Liver (tissue), 9 donors: ENCODE measurements around the gene DNMBP. TPM values are rescaled to one million over a fixed set of nuclear protein-coding genes. Genes with fewer than 3 reads are reported as not detected.
"Not testable (repeated sequence)": the region's sequence is repeated elsewhere in the genome, so short reads cannot be mapped to it uniquely, and the experiment has no call there.

Experiments
- DNase-seq: peaks from one replicate; pipeline ENCODE4 v3.0.0-alpha.2; 2017; ENCODE audit warnings: low spot score
- H3K27ac ChIP-seq, 2 donors: one replicate each; pipeline ENCODE4 v1.7.0; 2013; ENCODE audit warnings: inconsistent platforms in 2 of 2, low read length in 2 of 2, control low read depth in 1 of 2, low read depth in 1 of 2, mild to moderate bottlenecking in 1 of 2
- H3K27me3 ChIP-seq, 4 donors: one replicate each; pipeline versions ENCODE4 v1.6.1 to v1.7.0; 2013; ENCODE audit warnings: low read length in 3 of 4, inconsistent platforms in 1 of 4, mild to moderate bottlenecking in 1 of 4, moderate library complexity in 1 of 4; ENCODE audit not compliant: control insufficient read depth in 4 of 4, insufficient read depth in 4 of 4
- H3K36me3 ChIP-seq, 4 donors: one replicate each; pipeline versions ENCODE4 v1.6.1 to v1.7.0; 2013; ENCODE audit warnings: low read length in 3 of 4, mild to moderate bottlenecking in 3 of 4, low read depth in 1 of 4, moderate library complexity in 1 of 4; ENCODE audit not compliant: control insufficient read depth in 4 of 4, insufficient read depth in 3 of 4
- H3K4me1 ChIP-seq, 4 donors: one replicate each; pipeline versions ENCODE4 v1.6.1 to v1.7.0; 2013; ENCODE audit warnings: low read length in 3 of 4, mild to moderate bottlenecking in 3 of 4, moderate library complexity in 1 of 4; ENCODE audit not compliant: control insufficient read depth in 4 of 4, insufficient read depth in 4 of 4
- H3K4me3 ChIP-seq, 3 donors: one replicate each; pipeline versions ENCODE4 v1.6.1 to v1.7.0; 2013; ENCODE audit warnings: low read length in 3 of 3, control low read depth in 1 of 3, low read depth in 1 of 3, mild to moderate bottlenecking in 1 of 3
- H3K9ac ChIP-seq, 2 donors: one replicate each; pipeline ENCODE4 v1.7.0; 2013; ENCODE audit warnings: low read length in 2 of 2, mild to moderate bottlenecking in 2 of 2, moderate library complexity in 2 of 2, control low read depth in 1 of 2, low read depth in 1 of 2
- H3K9me3 ChIP-seq, 4 donors: one replicate each; pipeline versions ENCODE4 v1.6.1 to v1.7.0; 2013; ENCODE audit warnings: low read length in 3 of 4; ENCODE audit not compliant: control insufficient read depth in 4 of 4
- EGR1 ChIP-seq, 2 donors: IDR thresholded peaks; 2 replicates each; pipeline ENCODE4 v1.6.1; 2016 to 2018; ENCODE audit warnings: antibody characterized with exemption in 2 of 2, low read depth in 2 of 2
- FOXA1 ChIP-seq: IDR thresholded peaks from 2 replicates; pipeline ENCODE4 v1.6.1; 2016; ENCODE audit warnings: antibody characterized with exemption
- FOXA2 ChIP-seq: IDR thresholded peaks from 2 replicates; pipeline ENCODE4 v1.6.1; 2016; ENCODE audit warnings: antibody characterized with exemption
- GABPA ChIP-seq, 2 donors: IDR thresholded peaks in 1 of 2; conservative IDR thresholded peaks in 1 of 2; 2 replicates each; pipeline ENCODE4 v1.6.1; 2016; ENCODE audit warnings: antibody characterized with exemption in 2 of 2, mild to moderate bottlenecking in 1 of 2, moderate library complexity in 1 of 2
- HNF4G ChIP-seq: IDR thresholded peaks from 2 replicates; pipeline ENCODE4 v1.6.1; 2016; ENCODE audit warnings: antibody characterized with exemption
- JUND ChIP-seq, 2 donors: IDR thresholded peaks; 2 replicates each; pipeline ENCODE4 v1.6.1; 2016; ENCODE audit warnings: antibody characterized with exemption in 2 of 2
- NR2F2 ChIP-seq: IDR thresholded peaks from 2 replicates; pipeline ENCODE4 v1.6.1; 2016; ENCODE audit warnings: antibody characterized with exemption
- RXRA ChIP-seq, 2 donors: IDR thresholded peaks; 2 replicates each; pipeline ENCODE4 v1.6.1; 2017 to 2018; ENCODE audit warnings: antibody characterized with exemption in 2 of 2, mild to moderate bottlenecking in 1 of 2
- SP1 ChIP-seq: IDR thresholded peaks from 2 replicates; pipeline ENCODE4 v1.6.1; 2018; ENCODE audit warnings: antibody characterized with exemption, mild to moderate bottlenecking
- TAF1 ChIP-seq: conservative IDR thresholded peaks from 2 replicates; pipeline ENCODE4 v1.6.1; 2016; ENCODE audit warnings: antibody characterized with exemption, mild to moderate bottlenecking
- YY1 ChIP-seq: IDR thresholded peaks from 2 replicates; pipeline ENCODE4 v1.6.1; 2016; ENCODE audit warnings: antibody characterized with exemption, mild to moderate bottlenecking
- WGBS: extraction: QIAGEN DNeasy Blood & Tissue Kit; methylation state at CpG from one replicate; pipeline ENCODE4 v1.1.7; 2013; 5-methylcytosine and 5-hydroxymethylcytosine counted together
- polyA plus RNA-seq, 2 donors: library from polyadenylated mRNA; stranded (reverse) in 1 of 2; unstranded in 1 of 2; fragments of 200-250 nt in 1 of 2; fragments of >200 nt in 1 of 2; fragmentation: Nextera tagmentation in 1 of 2; extraction: Ambion mirVana in 1 of 2; gene quantifications; one replicate each; pipeline versions ENCODE4 v1.2.1 to v1.2.3, GENCODE V29; 2013 to 2015
- total RNA-seq, 2 donors: library from RNA; depleted of rRNA; stranded (reverse); fragments of >200 nt; gene quantifications; one replicate each; pipeline ENCODE4 v1.2.3, GENCODE V29; 2014
- TF ChIP-seq, protein P1 (sequence below): IDR thresholded peaks from 2 replicates; pipeline ENCODE4 v1.6.1; 2016; ENCODE audit warnings: antibody characterized with exemption
- TF ChIP-seq, protein P2 (sequence below): IDR thresholded peaks from 2 replicates; pipeline ENCODE4 v1.6.1; 2016; ENCODE audit warnings: antibody characterized with exemption, mild to moderate bottlenecking
- TF ChIP-seq, protein P3 (sequence below): IDR thresholded peaks from 2 replicates; pipeline ENCODE4 v1.6.1; 2016; ENCODE audit warnings: antibody characterized with exemption
- TF ChIP-seq, protein P4 (sequence below): fragments of 150-350 bp; IDR thresholded peaks from 2 replicates; pipeline ENCODE4 v1.5.1; 2017; ENCODE audit warnings: improper control_type of control experiment, low read depth, low read length; ENCODE audit not compliant: missing input control
- donor health status: healthy.
- donor health status: healthy.
- donor health status: healthy.
- donor health status: healthy.
- donor health status: healthy.

The DNMBP gene
- total and polyA plus RNA-seq, 4 donors, result 3.8 to 12.6 (median 5.3) TPM

DNA sequence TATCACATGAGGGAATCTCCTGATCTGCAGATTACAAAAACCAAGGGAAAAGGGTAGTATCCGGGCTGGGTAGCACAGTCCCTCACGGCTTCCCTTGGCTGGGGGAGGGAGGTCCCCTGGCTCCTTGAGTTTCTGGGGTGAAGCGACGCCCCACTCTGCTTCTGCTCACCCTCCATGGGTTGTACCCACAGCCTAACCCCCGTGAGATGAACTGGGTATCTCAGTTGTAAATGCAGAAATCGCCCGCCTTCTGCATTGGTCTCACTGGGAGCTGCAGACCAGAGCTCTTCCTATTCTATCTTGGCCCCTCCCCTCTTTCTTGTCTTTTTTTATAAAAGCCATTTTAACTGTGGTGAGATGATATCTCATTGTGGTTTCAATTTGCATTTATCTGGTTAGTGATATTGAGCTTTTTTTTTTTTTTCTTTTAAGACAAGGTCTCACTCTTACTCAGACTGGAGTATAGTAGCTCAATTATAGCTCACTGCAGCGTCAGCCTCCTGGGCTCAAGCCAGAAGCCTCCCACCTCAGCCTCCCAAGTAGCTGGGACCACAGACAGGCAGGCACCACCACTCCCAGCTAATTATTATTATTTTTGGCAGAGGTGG is 139.5 kb downstream of the DNMBP start:
- H3K27me3 ChIP-seq, result no peaks in the 10 kb centered on the region
- peaks cover 0 to under 1% (median 0%) of the 10 kb centered on the region in 4 donors for H3K36me3 ChIP-seq
- peaks cover 0 to 5% (median 0%) of the 10 kb centered on the region in 4 donors for H3K4me1 ChIP-seq
- no peak for DNase-seq
- TF ChIP-seq, protein P1, sequence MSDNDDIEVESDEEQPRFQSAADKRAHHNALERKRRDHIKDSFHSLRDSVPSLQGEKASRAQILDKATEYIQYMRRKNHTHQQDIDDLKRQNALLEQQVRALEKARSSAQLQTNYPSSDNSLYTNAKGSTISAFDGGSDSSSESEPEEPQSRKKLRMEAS, result no peak
- TF ChIP-seq GABPA (IDR thresholded peaks at IDR 0.05 in 1 of 2, conservative IDR thresholded peaks at IDR 0.05 in 1 of 2), result no peak
- TF ChIP-seq JUND (IDR thresholded peaks at IDR 0.05), result no peak
- TF ChIP-seq, protein P2, sequence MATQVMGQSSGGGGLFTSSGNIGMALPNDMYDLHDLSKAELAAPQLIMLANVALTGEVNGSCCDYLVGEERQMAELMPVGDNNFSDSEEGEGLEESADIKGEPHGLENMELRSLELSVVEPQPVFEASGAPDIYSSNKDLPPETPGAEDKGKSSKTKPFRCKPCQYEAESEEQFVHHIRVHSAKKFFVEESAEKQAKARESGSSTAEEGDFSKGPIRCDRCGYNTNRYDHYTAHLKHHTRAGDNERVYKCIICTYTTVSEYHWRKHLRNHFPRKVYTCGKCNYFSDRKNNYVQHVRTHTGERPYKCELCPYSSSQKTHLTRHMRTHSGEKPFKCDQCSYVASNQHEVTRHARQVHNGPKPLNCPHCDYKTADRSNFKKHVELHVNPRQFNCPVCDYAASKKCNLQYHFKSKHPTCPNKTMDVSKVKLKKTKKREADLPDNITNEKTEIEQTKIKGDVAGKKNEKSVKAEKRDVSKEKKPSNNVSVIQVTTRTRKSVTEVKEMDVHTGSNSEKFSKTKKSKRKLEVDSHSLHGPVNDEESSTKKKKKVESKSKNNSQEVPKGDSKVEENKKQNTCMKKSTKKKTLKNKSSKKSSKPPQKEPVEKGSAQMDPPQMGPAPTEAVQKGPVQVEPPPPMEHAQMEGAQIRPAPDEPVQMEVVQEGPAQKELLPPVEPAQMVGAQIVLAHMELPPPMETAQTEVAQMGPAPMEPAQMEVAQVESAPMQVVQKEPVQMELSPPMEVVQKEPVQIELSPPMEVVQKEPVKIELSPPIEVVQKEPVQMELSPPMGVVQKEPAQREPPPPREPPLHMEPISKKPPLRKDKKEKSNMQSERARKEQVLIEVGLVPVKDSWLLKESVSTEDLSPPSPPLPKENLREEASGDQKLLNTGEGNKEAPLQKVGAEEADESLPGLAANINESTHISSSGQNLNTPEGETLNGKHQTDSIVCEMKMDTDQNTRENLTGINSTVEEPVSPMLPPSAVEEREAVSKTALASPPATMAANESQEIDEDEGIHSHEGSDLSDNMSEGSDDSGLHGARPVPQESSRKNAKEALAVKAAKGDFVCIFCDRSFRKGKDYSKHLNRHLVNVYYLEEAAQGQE, result no peak
- TF ChIP-seq TAF1, result no peak
- no peak for TF ChIP-seq YY1
- no peak for TF ChIP-seq HNF4G
- TF ChIP-seq EGR1 (IDR thresholded peaks at IDR 0.05; ENCODE audit: low read depth in 2 of 2), result no peak
- TF ChIP-seq, protein P3, sequence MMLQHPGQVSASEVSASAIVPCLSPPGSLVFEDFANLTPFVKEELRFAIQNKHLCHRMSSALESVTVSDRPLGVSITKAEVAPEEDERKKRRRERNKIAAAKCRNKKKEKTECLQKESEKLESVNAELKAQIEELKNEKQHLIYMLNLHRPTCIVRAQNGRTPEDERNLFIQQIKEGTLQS, result no peak
- TF ChIP-seq FOXA2, result no peak
- no peak for TF ChIP-seq NR2F2
- no peak for TF ChIP-seq SP1
- no peak for TF ChIP-seq FOXA1
- TF ChIP-seq, protein P4, sequence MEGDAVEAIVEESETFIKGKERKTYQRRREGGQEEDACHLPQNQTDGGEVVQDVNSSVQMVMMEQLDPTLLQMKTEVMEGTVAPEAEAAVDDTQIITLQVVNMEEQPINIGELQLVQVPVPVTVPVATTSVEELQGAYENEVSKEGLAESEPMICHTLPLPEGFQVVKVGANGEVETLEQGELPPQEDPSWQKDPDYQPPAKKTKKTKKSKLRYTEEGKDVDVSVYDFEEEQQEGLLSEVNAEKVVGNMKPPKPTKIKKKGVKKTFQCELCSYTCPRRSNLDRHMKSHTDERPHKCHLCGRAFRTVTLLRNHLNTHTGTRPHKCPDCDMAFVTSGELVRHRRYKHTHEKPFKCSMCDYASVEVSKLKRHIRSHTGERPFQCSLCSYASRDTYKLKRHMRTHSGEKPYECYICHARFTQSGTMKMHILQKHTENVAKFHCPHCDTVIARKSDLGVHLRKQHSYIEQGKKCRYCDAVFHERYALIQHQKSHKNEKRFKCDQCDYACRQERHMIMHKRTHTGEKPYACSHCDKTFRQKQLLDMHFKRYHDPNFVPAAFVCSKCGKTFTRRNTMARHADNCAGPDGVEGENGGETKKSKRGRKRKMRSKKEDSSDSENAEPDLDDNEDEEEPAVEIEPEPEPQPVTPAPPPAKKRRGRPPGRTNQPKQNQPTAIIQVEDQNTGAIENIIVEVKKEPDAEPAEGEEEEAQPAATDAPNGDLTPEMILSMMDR, result no peak
- no peak overlapping the region for H3K27ac ChIP-seq
- 80% methylated on average over 8 of the region's 8 CpGs for WGBS
- H3K4me3 ChIP-seq, result no peak overlapping the region
- H3K9me3 ChIP-seq, result no peaks in the 10 kb centered on the region
- no peak overlapping the region for H3K9ac ChIP-seq

DNA sequence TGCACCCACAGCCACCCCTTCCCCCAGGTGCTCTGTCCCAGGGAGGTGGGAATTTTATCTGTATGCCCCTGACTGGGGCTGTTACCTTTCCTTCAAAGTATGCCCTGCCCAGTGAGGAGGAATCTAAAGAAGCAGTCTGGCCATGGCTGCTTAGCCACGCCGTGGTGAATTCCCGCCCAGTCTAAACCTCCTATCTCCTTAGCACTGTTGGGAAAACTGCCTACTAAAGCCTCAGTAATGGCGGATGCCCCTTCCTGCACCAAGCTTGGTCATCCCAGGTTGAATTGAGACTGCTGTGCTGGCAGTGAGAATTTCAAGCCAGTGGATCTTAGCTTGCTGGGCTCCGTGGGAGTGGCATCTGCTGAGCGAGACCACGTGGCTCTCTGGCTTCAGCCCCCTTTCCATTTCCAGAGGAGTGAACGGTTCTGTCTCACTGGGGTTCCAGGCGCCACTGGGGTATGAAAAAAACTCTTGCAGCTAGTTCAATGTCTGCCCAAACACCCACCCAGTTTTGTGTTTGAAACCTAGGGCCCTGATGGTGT is 140.1 kb downstream of the DNMBP start:
- 80% methylated on average over 9 of the region's 9 CpGs for WGBS
- no peaks in the 10 kb centered on the region for H3K9me3 ChIP-seq
- no peaks in the 10 kb centered on the region for H3K36me3 ChIP-seq
- DNase-seq, result no peak
- peaks cover 0 to 2% (median 0%) of the 10 kb centered on the region in 4 donors for H3K4me1 ChIP-seq
- TF ChIP-seq, protein P2, result no peak
- no peak for TF ChIP-seq FOXA2
- TF ChIP-seq RXRA (IDR thresholded peaks at IDR 0.05), result no peak
- TF ChIP-seq YY1, result no peak
- TF ChIP-seq, protein P3, result no peak
- no peak for TF ChIP-seq GABPA (IDR thresholded peaks at IDR 0.05 in 1 of 2, conservative IDR thresholded peaks at IDR 0.05 in 1 of 2)
- TF ChIP-seq SP1, result no peak
- H3K27me3 ChIP-seq, result no peaks in the 10 kb centered on the region
- no peak overlapping the region for H3K4me3 ChIP-seq
- no peak overlapping the region for H3K27ac ChIP-seq
- H3K9ac ChIP-seq, result no peak overlapping the region

DNA sequence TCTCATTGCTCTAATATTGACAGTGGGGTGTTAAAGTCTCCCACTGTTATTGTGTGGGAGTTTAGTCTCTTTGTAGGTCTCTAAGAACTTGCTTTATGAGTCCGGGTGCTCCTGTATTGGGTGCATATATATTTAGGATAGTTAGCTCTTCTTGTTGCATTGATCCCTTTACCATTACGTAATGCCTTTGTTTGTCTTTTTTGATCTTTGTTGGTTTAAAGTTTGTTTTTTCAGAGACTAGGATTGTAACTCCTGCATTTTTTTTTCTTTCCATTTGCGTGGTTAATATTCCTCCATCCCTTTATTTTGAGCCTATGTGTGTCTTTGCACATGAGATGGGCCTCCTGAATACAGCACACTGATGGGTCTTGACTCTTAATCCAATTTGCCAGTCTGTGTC is 142.5 kb downstream of the DNMBP start:
- H3K27ac ChIP-seq, result not testable (repeated sequence)

More for the DNA sequence above, 142.5 kb downstream of the DNMBP start:
- H3K27me3 ChIP-seq, DNase-seq, H3K36me3 ChIP-seq, H3K4me3 ChIP-seq, H3K9me3 ChIP-seq, H3K4me1 ChIP-seq, H3K9ac ChIP-seq: not testable (repeated sequence)
- WGBS, result 43% methylated on average over 3 of the region's 3 CpGs
